ENCODE results near the gene PCDH9. TPM values are rescaled to one million over a fixed set of nuclear protein-coding genes. Genes with fewer than 3 reads are reported as not detected.

The PCDH9 gene
- total RNA-seq, 1 donor from 2014 or later, result 1.9 TPM

DNA sequence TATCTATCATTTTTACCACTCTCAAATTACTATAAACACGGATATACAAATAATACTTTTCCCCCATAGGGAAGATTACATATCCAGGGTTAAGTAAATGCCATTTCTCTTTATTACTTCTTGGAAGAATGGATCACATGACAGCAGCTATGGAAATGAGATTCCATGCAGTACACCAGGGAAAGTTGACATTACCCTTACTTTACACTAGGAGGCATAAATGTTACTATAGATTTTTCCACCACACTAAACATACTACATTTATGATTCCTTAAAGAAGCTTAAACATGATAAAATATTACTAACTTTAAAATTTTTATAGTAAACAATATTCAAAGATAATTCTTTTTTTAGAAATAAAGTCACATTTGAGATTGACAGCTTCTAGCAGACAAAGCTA, 611.4 kb downstream of the PCDH9 start:
- Mint-ChIP-seq H3K36me3 (ENCODE audit: low read depth, unreplicated experiment) (no peaks in the 10 kb centered on the region), H3K4me1 (ENCODE audit: unreplicated experiment) (no peaks in the 10 kb centered on the region), H3K27me3 (ENCODE audit: unreplicated experiment) (no peaks in the 10 kb centered on the region), H3K27ac (ENCODE audit: unreplicated experiment) (no peak overlapping the region), H3K4me3 (ENCODE audit: unreplicated experiment) (no peak overlapping the region), H3K9me3 (ENCODE audit: unreplicated experiment) (peaks cover 12% of the 10 kb centered on the region)
- no peak for DNase-seq (ENCODE audit: low spot score)
- TF ChIP-seq, protein P1, sequence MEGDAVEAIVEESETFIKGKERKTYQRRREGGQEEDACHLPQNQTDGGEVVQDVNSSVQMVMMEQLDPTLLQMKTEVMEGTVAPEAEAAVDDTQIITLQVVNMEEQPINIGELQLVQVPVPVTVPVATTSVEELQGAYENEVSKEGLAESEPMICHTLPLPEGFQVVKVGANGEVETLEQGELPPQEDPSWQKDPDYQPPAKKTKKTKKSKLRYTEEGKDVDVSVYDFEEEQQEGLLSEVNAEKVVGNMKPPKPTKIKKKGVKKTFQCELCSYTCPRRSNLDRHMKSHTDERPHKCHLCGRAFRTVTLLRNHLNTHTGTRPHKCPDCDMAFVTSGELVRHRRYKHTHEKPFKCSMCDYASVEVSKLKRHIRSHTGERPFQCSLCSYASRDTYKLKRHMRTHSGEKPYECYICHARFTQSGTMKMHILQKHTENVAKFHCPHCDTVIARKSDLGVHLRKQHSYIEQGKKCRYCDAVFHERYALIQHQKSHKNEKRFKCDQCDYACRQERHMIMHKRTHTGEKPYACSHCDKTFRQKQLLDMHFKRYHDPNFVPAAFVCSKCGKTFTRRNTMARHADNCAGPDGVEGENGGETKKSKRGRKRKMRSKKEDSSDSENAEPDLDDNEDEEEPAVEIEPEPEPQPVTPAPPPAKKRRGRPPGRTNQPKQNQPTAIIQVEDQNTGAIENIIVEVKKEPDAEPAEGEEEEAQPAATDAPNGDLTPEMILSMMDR (IDR thresholded peaks at IDR 0.05; ENCODE audit: unreplicated experiment), result peak; percentile 58

DNA sequence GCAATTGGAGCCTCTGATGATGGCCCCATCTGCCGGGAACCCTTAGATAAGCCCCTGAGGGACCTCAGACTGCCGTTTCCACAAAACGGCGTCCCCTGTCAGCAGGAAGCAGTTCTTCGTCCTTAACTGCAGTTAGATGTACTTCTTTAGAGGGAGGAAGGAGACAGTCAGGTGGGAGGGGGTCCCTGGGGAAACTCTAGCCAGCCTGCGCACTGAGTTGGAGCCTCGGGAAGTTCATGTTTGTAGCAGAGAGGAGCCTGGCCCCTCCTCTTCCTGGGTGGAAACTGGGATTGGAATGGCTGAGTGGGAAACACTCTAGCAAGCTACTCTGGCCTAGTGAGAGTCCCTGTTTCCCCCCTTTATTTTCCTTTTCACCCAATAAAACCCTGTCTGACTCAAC, 612.4 kb downstream of the PCDH9 start:
- H3K4me1 Mint-ChIP-seq (ENCODE audit: unreplicated experiment), result no peaks in the 10 kb centered on the region
- H3K4me3 Mint-ChIP-seq (ENCODE audit: unreplicated experiment), result no peak overlapping the region
- TF ChIP-seq, protein P1 (IDR thresholded peaks at IDR 0.05; ENCODE audit: unreplicated experiment), result no peak
- DNase-seq (ENCODE audit: low spot score), result no peak
- H3K27me3 Mint-ChIP-seq (ENCODE audit: unreplicated experiment), result no peaks in the 10 kb centered on the region
- H3K9me3 Mint-ChIP-seq (ENCODE audit: unreplicated experiment), result peaks cover 11% of the 10 kb centered on the region
- H3K36me3 Mint-ChIP-seq (ENCODE audit: low read depth, unreplicated experiment), result no peaks in the 10 kb centered on the region
- no peak overlapping the region for H3K27ac Mint-ChIP-seq (ENCODE audit: unreplicated experiment)

DNA sequence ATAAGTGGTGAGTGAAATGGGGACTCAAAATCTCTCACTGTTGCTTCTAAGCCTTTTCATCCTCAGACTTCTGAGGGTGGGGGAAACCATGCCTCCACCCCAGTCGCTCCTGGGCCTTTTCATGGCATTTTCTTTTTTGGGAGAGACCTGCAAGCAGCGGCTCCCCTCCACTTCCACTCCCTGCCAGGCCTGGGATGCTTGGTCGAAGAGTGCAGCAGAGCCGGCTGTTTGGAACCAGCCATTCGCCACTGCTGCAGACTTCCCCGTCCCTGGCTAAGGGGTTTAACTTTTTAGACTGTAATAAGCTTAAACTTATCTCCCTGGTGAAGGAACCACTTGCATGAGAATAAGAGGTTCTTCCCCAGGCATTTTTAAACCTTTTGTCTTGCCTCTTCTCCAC, 617.2 kb downstream of the PCDH9 start:
- no peak overlapping the region for H3K27ac Mint-ChIP-seq (ENCODE audit: unreplicated experiment)
- no peaks in the 10 kb centered on the region for H3K36me3 Mint-ChIP-seq (ENCODE audit: low read depth, unreplicated experiment)
- H3K4me1 Mint-ChIP-seq (ENCODE audit: unreplicated experiment), result no peaks in the 10 kb centered on the region
- DNase-seq (ENCODE audit: low spot score), result no peak
- H3K4me3 Mint-ChIP-seq (ENCODE audit: unreplicated experiment), result no peak overlapping the region
- H3K9me3 Mint-ChIP-seq (ENCODE audit: unreplicated experiment), result peaks cover 7% of the 10 kb centered on the region
- TF ChIP-seq, protein P1 (IDR thresholded peaks at IDR 0.05; ENCODE audit: unreplicated experiment), result no peak
- no peaks in the 10 kb centered on the region for H3K27me3 Mint-ChIP-seq (ENCODE audit: unreplicated experiment)

DNA sequence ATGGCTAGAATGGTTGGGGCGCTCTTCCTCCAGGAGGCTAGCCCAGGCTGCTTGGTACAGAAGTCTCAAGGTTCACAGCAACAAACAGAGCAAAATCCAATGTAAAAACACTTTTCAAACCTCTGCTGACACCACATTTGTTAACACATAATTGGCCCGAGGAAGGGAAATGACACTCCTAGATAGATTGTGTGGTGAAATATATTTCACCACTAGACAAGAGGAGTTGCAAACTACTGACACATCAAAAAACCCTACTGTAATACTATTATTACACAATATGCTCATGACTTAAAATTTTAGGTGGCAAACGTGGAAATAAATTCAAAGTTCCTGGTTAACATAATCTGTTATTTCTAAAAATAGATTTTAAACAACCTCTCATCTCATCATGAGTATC, 643.6 kb downstream of the PCDH9 start:
- Mint-ChIP-seq H3K9me3 (ENCODE audit: unreplicated experiment) (no peaks in the 10 kb centered on the region), H3K27ac (ENCODE audit: unreplicated experiment) (no peak overlapping the region), H3K4me3 (ENCODE audit: unreplicated experiment) (no peak overlapping the region), H3K4me1 (ENCODE audit: unreplicated experiment) (no peaks in the 10 kb centered on the region), H3K27me3 (ENCODE audit: unreplicated experiment) (no peaks in the 10 kb centered on the region), H3K36me3 (ENCODE audit: low read depth, unreplicated experiment) (no peaks in the 10 kb centered on the region)
- TF ChIP-seq, protein P1 (IDR thresholded peaks at IDR 0.05; ENCODE audit: unreplicated experiment), result no peak
- DNase-seq (ENCODE audit: low spot score), result no peak

DNA sequence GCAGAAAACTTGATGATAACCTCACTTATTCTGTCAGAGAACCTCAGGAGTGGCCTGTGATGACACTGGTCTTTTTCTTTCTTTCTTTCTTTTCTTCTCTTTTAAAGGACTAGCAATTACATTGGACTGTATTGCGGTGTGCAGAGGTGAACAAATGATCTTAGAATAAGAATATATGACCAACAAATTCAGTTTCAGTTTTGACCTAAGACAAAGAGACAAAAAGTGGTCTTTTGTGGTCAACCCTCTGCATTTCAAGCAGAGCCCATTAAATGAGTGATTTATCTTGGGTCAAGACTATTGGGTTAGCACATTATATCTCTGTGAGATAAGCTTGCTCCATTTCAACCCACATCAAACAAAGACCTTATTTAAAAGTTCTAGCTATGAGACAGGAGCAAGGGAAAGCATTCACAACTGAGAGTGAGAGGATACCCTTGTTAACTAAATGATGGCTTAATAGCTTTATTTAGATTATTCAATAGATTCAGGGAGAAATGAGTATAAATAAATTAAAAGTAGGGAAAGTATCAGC, 644.4 kb downstream of the PCDH9 start:
- TF ChIP-seq, protein P1 (IDR thresholded peaks at IDR 0.05; ENCODE audit: unreplicated experiment), result no peak
- Mint-ChIP-seq H3K4me1 (ENCODE audit: unreplicated experiment) (no peaks in the 10 kb centered on the region), H3K27ac (ENCODE audit: unreplicated experiment) (no peak overlapping the region), H3K27me3 (ENCODE audit: unreplicated experiment) (no peaks in the 10 kb centered on the region), H3K4me3 (ENCODE audit: unreplicated experiment) (no peak overlapping the region), H3K36me3 (ENCODE audit: low read depth, unreplicated experiment) (no peaks in the 10 kb centered on the region), H3K9me3 (ENCODE audit: unreplicated experiment) (no peaks in the 10 kb centered on the region)
- DNase-seq (ENCODE audit: low spot score), result no peak

Data from endothelial cell (in vitro differentiated cells).